Keratinocyte (primary cell): ENCODE measurements around the gene SELENOK. TPM values are rescaled to one million over a fixed set of nuclear protein-coding genes. Genes with fewer than 3 reads are reported as not detected.

Source experiments
- DNase-seq: peaks from one replicate; pipeline ENCODE4 v3.0.0-alpha.2; 2011; ENCODE audit warnings: low read depth, missing footprints, low spot score
- FAIRE-seq: peaks from 2 replicates; lab custom pipeline; 2011; peaks lifted over from hg19 to GRCh38; lab: Jason Lieb, UNC
- H2AFZ ChIP-seq: 2 replicates; pipeline ENCODE4 v1.6.0; 2012; ENCODE audit warnings: low read length, control low read depth, inconsistent platforms; ENCODE audit not compliant: control insufficient read depth
- H3K27ac ChIP-seq: 2 replicates; pipeline ENCODE4 v1.5.1; 2011; ENCODE audit warnings: low read length; ENCODE audit not compliant: control insufficient read depth, insufficient read depth
- H3K27me3 ChIP-seq: 3 replicates; pipeline ENCODE4 v1.6.0; 2011; ENCODE audit warnings: low read length; ENCODE audit not compliant: control insufficient read depth, insufficient read depth; ENCODE audit errors: extremely low read depth
- H3K36me3 ChIP-seq, 2 experiments: 2 replicates in 1 of 2; 3 replicates in 1 of 2; pipeline ENCODE4 v1.5.1; 2011; ENCODE audit warnings: low read length in 2 of 2, mild to moderate bottlenecking in 1 of 2; ENCODE audit not compliant: control insufficient read depth in 2 of 2, insufficient read depth in 2 of 2; ENCODE audit errors: extremely low read depth in 1 of 2
- H3K4me1 ChIP-seq: 3 replicates; pipeline ENCODE4 v1.5.1; 2011; ENCODE audit warnings: low read length; ENCODE audit not compliant: control insufficient read depth, insufficient read depth; ENCODE audit errors: extremely low read depth
- H3K4me2 ChIP-seq: 3 replicates; pipeline ENCODE4 v1.6.0; 2011; ENCODE audit warnings: low read depth, low read length; ENCODE audit not compliant: control insufficient read depth, insufficient read depth; ENCODE audit errors: extremely low read depth
- H3K4me3 ChIP-seq, 3 experiments: fragments of 200-600 bp in 1 of 3; sonication (generic) in 1 of 3; 2 replicates in 2 of 3; 3 replicates in 1 of 3; pipeline ENCODE4 v1.5.1; 2011 to 2016; ENCODE audit warnings: low read length in 3 of 3, mild to moderate bottlenecking in 3 of 3, control low read depth in 2 of 3, inconsistent platforms in 1 of 3, low read depth in 1 of 3, mixed read lengths in 1 of 3, mixed run types in 1 of 3, moderate library complexity in 1 of 3; ENCODE audit not compliant: control insufficient read depth in 2 of 3, insufficient read depth in 2 of 3; ENCODE audit errors: extremely low read depth in 1 of 3
- H3K79me2 ChIP-seq: 2 replicates; pipeline ENCODE4 v1.6.0; 2012; ENCODE audit warnings: low read length; ENCODE audit not compliant: control insufficient read depth, insufficient read depth
- H3K9ac ChIP-seq: 3 replicates; pipeline ENCODE4 v1.6.0; 2011; ENCODE audit warnings: low read length; ENCODE audit not compliant: control insufficient read depth, insufficient read depth; ENCODE audit errors: extremely low read depth
- H3K9me1 ChIP-seq: 3 replicates; pipeline ENCODE4 v1.6.0; 2011; ENCODE audit warnings: low read length; ENCODE audit not compliant: control insufficient read depth, insufficient read depth; ENCODE audit errors: extremely low read depth
- H3K9me3 ChIP-seq: 2 replicates; pipeline ENCODE4 v1.5.1; 2012; ENCODE audit warnings: low read depth, low read length; ENCODE audit not compliant: control insufficient read depth
- H4K20me1 ChIP-seq: 3 replicates; pipeline ENCODE4 v1.6.0; 2011; ENCODE audit warnings: low read length; ENCODE audit not compliant: control insufficient read depth, insufficient read depth; ENCODE audit errors: extremely low read depth
- EZH2 ChIP-seq: IDR thresholded peaks from one replicate; pipeline ENCODE4 v1.6.1; 2012; ENCODE audit warnings: inconsistent platforms, mild to moderate bottlenecking, low read length, moderate library complexity
- dilution Hi-C: fragments of 300-500 bp; cut with MboI; formaldehyde crosslinking; loops from one replicate; pipeline ENCODE4 v1.7.0; 2020; ENCODE audit warnings: low sequenced_read_pairs; ENCODE audit not compliant: extremely low pct_ligation_motif_present
- polyA plus RNA-seq, 5 experiments: library from polyadenylated mRNA; depleted of rRNA in 3 of 5; stranded (reverse) in 3 of 5; stranded (forward) in 1 of 5; unstranded in 1 of 5; fragments of >200 nt; gene quantifications; 1 replicate in 1 of 5; 2 replicates in 3 of 5; 3 replicates in 1 of 5; pipeline versions ENCODE4 v1.2.1 to v1.2.3, GENCODE V29; 2011 to 2012; ENCODE audit warnings: missing spikeins in 2 of 5, low read depth in 1 of 5, low replicate concordance in 1 of 5
- TF ChIP-seq, protein P1 (sequence below), 3 experiments: IDR thresholded peaks in 1 of 3; conservative IDR thresholded peaks in 1 of 3; optimal IDR thresholded peaks in 1 of 3; 2 replicates in 2 of 3; 3 replicates in 1 of 3; pipeline versions ENCODE3 to v1.5.1; 2011; ENCODE audit warnings: low read length in 3 of 3, mild to moderate bottlenecking in 3 of 3, moderate library complexity in 2 of 3, control low read depth in 1 of 3, inconsistent platforms in 1 of 3; ENCODE audit not compliant: insufficient read depth in 2 of 3; ENCODE audit errors: extremely low read depth in 1 of 3

Gene SELENOK
- polyA plus RNA-seq, 1 donor (not counting 4 experiments of a cell fraction or from before 2014, with no cell fraction given): 94.9 TPM

DNA sequence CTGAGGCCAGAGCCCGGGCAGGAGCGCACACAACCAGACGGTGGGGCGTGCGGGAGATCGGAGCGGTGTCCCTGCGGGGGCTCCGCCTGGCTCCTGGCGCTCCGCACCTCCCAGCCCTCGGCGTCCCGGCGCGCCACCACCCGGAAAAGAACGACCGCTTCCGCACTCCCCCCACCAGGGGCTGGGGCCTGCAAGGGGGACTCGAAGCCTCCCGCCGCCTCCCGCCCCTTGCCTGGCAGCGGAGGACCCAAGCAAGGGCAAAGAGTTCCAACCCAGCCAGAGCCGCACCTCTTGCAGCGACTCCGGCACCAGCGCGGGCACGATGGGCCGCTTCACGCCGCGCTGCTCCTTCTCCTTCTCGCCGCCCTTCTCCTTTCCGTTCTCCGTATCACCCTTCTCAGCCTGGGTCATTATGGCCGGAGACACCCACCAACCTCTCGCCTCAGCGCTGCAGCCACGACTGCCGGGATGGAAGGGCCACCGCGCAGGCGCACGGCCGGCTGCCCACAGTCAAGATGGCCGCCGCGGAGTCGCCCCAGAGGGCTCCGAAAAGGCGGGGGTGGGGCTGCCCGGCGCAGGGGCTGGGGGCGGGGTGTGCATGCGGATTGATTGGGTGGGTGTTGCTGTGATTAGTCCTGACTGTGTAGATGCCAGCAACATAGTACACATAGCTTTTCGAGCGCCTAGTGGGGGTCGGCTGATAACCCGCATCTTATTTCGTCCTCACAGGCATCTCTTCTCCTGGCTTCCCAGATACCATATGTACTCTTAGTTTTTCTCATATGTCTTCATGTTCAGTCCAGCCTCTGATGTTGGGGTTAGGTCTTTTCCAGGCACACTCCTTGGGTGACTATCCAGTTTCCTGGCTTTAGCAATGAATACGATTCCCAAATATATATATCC is 9.7 kb downstream of the SELENOK start, which contains the start of gene ACTR8:
Gene ACTR8, minus strand, starts transcription at position 462 of the 903 bp plus-strand sequence. Its CDS starts 51 bp downstream, at position 411.
- H2AFZ ChIP-seq: peak within 1 kb of the TSS; percentile 99
- DNase-seq (no peak), FAIRE-seq (peak; percentile 9)
- H3K27ac ChIP-seq: peak within 1 kb of the TSS; percentile 50
- peaks cover 13% of the 10 kb centered on the region for H3K79me2 ChIP-seq
- no peaks in the 10 kb centered on the region for H4K20me1 ChIP-seq
- no peak for TF ChIP-seq EZH2
- TF ChIP-seq, protein P1, sequence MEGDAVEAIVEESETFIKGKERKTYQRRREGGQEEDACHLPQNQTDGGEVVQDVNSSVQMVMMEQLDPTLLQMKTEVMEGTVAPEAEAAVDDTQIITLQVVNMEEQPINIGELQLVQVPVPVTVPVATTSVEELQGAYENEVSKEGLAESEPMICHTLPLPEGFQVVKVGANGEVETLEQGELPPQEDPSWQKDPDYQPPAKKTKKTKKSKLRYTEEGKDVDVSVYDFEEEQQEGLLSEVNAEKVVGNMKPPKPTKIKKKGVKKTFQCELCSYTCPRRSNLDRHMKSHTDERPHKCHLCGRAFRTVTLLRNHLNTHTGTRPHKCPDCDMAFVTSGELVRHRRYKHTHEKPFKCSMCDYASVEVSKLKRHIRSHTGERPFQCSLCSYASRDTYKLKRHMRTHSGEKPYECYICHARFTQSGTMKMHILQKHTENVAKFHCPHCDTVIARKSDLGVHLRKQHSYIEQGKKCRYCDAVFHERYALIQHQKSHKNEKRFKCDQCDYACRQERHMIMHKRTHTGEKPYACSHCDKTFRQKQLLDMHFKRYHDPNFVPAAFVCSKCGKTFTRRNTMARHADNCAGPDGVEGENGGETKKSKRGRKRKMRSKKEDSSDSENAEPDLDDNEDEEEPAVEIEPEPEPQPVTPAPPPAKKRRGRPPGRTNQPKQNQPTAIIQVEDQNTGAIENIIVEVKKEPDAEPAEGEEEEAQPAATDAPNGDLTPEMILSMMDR (optimal IDR thresholded peaks at IDR 0.05 in 1 of 3, IDR thresholded peaks at IDR 0.05 in 1 of 3, conservative IDR thresholded peaks at IDR 0.05 in 1 of 3; ENCODE audit: extremely low read depth in 1 of 3, insufficient read depth in 2 of 3, low read length in 3 of 3): peak in 1 of 3 experiments; percentile 12
- H3K9ac ChIP-seq: peak within 1 kb of the TSS; percentile 79
- H3K9me1 ChIP-seq: no peaks in the 10 kb centered on the region
- H3K4me2 ChIP-seq: peak within 1 kb of the TSS; percentile 90
- H3K4me1 ChIP-seq: peaks cover 7% of the 10 kb centered on the region
- no peaks in the 10 kb centered on the region for H3K27me3 ChIP-seq
- peaks cover 9 to 16% of the 10 kb centered on the region in 2 experiments for H3K36me3 ChIP-seq
- dilution Hi-C loops: no loop called here
- peak within 1 kb of the TSS; percentile 80 to 86 (median 85) for H3K4me3 ChIP-seq
- no peaks in the 10 kb centered on the region for H3K9me3 ChIP-seq

DNA sequence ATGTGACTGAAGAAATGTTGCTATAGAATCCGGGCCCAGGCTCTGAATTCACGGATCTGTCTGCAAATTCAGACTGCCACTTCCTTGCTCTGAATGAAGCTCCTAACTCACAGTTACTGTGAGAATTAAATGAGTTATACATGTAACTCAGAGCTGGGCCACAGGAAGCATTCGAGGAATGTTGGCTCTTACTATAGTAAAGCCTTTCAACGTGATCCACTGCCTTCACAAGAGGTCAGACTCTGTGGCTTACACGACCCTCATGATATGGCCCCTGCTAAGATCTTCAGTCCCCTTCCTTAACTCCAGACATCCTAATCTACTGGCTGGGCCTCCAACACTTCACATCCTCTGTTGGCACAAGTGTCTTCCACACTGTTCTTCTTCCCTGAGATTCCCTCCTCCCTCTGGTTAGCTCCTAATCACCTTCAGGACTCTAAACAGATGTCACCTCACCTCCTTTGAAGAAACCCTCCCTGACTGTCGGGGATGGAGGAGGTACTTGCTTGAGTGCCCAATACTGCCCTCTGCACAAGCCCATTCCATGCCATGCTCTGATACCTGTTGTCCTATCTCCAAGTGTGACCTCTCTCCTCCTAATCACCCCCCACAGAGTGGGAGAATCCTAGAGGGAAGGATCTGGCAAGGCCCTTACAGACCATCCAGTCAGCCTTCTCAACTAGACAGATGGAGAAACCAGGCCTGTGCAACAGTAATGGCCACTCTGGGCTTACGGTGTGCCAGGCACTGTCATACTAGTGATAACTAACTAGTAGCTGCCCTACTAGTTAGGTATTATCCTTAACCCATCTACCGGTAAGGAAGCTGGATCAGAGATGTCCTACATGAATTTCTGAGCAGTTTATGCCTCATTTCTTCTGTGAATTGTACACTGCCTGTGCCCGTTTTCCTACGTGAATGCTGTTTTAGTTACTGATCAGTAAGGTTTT is 11.0 kb downstream of the SELENOK start:
- no peak for DNase-seq
- Histone ChIP-seq H4K20me1 (no peaks in the 10 kb centered on the region), H3K79me2 (peaks cover 13% of the 10 kb centered on the region), H2AFZ (peak overlapping the region; percentile 99), H3K27me3 (no peaks in the 10 kb centered on the region), H3K27ac (peak overlapping the region; percentile 50), H3K36me3 (peaks cover 13% of the 10 kb centered on the region in 2 experiments), H3K4me1 (peaks cover 7% of the 10 kb centered on the region), H3K4me3 (peak overlapping the region; percentile 80 to 86 (median 85)), H3K9me3 (no peaks in the 10 kb centered on the region), H3K4me2 (peak overlapping the region; percentile 90), H3K9ac (peak overlapping the region; percentile 79), H3K9me1 (no peaks in the 10 kb centered on the region)
- dilution Hi-C loops: no loop called here
- FAIRE-seq: no peak
- TF ChIP-seq, protein P1 (optimal IDR thresholded peaks at IDR 0.05 in 1 of 3, IDR thresholded peaks at IDR 0.05 in 1 of 3, conservative IDR thresholded peaks at IDR 0.05 in 1 of 3; ENCODE audit: extremely low read depth in 1 of 3, insufficient read depth in 2 of 3, low read length in 3 of 3): no peak
- TF ChIP-seq EZH2: no peak
